ENCODE measurements around the gene BOLA3. TPM values are rescaled to one million over a fixed set of nuclear protein-coding genes. Genes with fewer than 3 reads are reported as not detected.

BOLA3 gene
- total and polyA plus RNA-seq, 2 of the 4 experiments (the other 2 are of a cell fraction): 13.3 to 39.5 TPM

DNA sequence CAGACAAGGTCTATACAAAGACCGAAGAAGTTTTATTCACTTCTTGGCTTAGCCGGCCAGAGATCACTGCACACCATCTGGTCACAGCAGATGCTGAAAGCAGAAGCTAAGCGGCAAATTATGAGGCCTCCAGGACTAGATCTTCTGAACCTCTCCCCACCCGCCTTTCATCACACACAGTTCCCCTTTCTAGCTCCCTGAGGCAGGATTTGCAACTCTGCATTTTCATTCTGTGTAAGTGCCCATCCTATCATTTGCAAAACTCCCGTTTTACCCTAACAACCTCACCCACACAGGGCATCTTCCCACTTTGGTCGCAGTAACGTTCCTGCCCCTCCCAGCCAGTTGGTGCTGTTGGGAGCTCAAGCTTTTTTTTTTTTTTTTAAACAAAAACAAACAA lies 34.0 kb upstream of the BOLA3 start:
- no peak for ATAC-seq (ENCODE audit: low read depth)
- Histone ChIP-seq H2AFZ (replicated peaks; ENCODE audit: low read length, poor library complexity) (peak overlapping the region; percentile 68), H4K8ac (ENCODE audit: low read depth in 2 of 2, low read length in 2 of 2) (no peak overlapping the region; a peak in 1 of 4 replicates), H3K9me3 (ENCODE audit: control insufficient read depth, insufficient read depth, low read length) (no peaks in the 10 kb centered on the region), H3K9ac (ENCODE audit: low read depth, low read length) (no peak overlapping the region), H2BK5ac (ENCODE audit: low read depth, low read length, poor library complexity, severe bottlenecking) (no peak overlapping the region), H3K36me3 (ENCODE audit: control insufficient read depth, insufficient read depth, low read length) (no peaks in the 10 kb centered on the region), H4K20me1 (ENCODE audit: insufficient read depth, low read length) (peaks cover 16% of the 10 kb centered on the region), H4K91ac (ENCODE audit: insufficient read depth, low read depth, low read length) (no peak overlapping the region), H2BK15ac (ENCODE audit: low read depth, low read length) (no peak overlapping the region), H3K23ac (ENCODE audit: low read depth, low read length) (peak overlapping the region; percentile 56; the same call in 1 of the 2 replicates), H2BK120ac (ENCODE audit: low read depth, low read length) (no peak overlapping the region), H3K27me3 (ENCODE audit: control insufficient read depth, insufficient read depth, low read length) (no peaks in the 10 kb centered on the region), H3K4ac (ENCODE audit: low read depth, low read length) (no peak overlapping the region), H3K4me1 (ENCODE audit: control insufficient read depth, insufficient read depth, low read length) (no peaks in the 10 kb centered on the region), H2BK20ac (ENCODE audit: low read depth, low read length) (no peak overlapping the region), H4K5ac (ENCODE audit: low read depth, low read length) (no peak overlapping the region), H3K18ac (ENCODE audit: low read depth, low read length) (no peak overlapping the region), H3K4me2 (ENCODE audit: low read depth, low read length) (no peak overlapping the region), H3K56ac (ENCODE audit: extremely low read depth, insufficient read depth, low read length) (no peak overlapping the region), H3K14ac (replicated peaks; ENCODE audit: low read depth, low read length) (no peak overlapping the region), H3K79me1 (ENCODE audit: low read depth in 1 of 2, low read length in 2 of 2) (peaks cover 0 to 5% of the 10 kb centered on the region in 2 experiments; a peak in 1 of 4 replicates), H3K4me3 (ENCODE audit: insufficient read depth, low read depth, low read length) (no peak overlapping the region), H3K9me1 (ENCODE audit: insufficient read depth, low read length) (no peaks in the 10 kb centered on the region), H2AK5ac (ENCODE audit: low read depth, low read length) (no peak overlapping the region), H3K27ac (ENCODE audit: insufficient read depth, low read length) (no peak overlapping the region), H2AK9ac (replicated peaks; ENCODE audit: low read depth, low read length, poor library complexity) (no peak overlapping the region)
- dilution Hi-C loops (cut with HindIII; ENCODE audit: low sequenced_read_pairs, unreplicated experiment) (no loop called here), in situ Hi-C loops (cut with MboI; ENCODE audit: low sequenced_read_pairs) (no loop called here), intact Hi-C loops (cut with micrococcal nuclease) (no loop called here)
- no peak for DNase-seq
- TF ChIP-seq NFE2L2 (IDR thresholded peaks at IDR 0.05; ENCODE audit: low read depth, low read length): no peak
- TF ChIP-seq RAD21 (IDR thresholded peaks at IDR 0.05; ENCODE audit: low read length): no peak
- no peak for TF ChIP-seq MAZ (IDR thresholded peaks at IDR 0.05; ENCODE audit: borderline replicate concordance, low read depth, low read length)
- TF ChIP-seq, protein P1, sequence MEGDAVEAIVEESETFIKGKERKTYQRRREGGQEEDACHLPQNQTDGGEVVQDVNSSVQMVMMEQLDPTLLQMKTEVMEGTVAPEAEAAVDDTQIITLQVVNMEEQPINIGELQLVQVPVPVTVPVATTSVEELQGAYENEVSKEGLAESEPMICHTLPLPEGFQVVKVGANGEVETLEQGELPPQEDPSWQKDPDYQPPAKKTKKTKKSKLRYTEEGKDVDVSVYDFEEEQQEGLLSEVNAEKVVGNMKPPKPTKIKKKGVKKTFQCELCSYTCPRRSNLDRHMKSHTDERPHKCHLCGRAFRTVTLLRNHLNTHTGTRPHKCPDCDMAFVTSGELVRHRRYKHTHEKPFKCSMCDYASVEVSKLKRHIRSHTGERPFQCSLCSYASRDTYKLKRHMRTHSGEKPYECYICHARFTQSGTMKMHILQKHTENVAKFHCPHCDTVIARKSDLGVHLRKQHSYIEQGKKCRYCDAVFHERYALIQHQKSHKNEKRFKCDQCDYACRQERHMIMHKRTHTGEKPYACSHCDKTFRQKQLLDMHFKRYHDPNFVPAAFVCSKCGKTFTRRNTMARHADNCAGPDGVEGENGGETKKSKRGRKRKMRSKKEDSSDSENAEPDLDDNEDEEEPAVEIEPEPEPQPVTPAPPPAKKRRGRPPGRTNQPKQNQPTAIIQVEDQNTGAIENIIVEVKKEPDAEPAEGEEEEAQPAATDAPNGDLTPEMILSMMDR (conservative IDR thresholded peaks at IDR 0.05; ENCODE audit: low read depth, low read length): no peak
- TF ChIP-seq CEBPB (IDR thresholded peaks at IDR 0.05; ENCODE audit: low read depth, low read length): no peak
- TF ChIP-seq MAFK (IDR thresholded peaks at IDR 0.05; ENCODE audit: low read depth, low read length): no peak
- TF ChIP-seq, protein P2, sequence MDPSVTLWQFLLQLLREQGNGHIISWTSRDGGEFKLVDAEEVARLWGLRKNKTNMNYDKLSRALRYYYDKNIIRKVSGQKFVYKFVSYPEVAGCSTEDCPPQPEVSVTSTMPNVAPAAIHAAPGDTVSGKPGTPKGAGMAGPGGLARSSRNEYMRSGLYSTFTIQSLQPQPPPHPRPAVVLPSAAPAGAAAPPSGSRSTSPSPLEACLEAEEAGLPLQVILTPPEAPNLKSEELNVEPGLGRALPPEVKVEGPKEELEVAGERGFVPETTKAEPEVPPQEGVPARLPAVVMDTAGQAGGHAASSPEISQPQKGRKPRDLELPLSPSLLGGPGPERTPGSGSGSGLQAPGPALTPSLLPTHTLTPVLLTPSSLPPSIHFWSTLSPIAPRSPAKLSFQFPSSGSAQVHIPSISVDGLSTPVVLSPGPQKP (IDR thresholded peaks at IDR 0.05; ENCODE audit: borderline replicate concordance, low read depth, low read length): no peak
- no peak for TF ChIP-seq BHLHE40 (IDR thresholded peaks at IDR 0.05; ENCODE audit: low read depth, low read length)
- TF ChIP-seq CHD1 (IDR thresholded peaks at IDR 0.05; ENCODE audit: low read depth, low read length): no peak
- no peak for TF ChIP-seq SMC3 (IDR thresholded peaks at IDR 0.05; ENCODE audit: low read depth, low read length)
- no peak for TF ChIP-seq MXI1 (IDR thresholded peaks at IDR 0.05; ENCODE audit: borderline replicate concordance, low read depth, low read length)
- no peak for TF ChIP-seq FOS (IDR thresholded peaks at IDR 0.05; ENCODE audit: low read depth, low read length)
- TF ChIP-seq RCOR1 (IDR thresholded peaks at IDR 0.05; ENCODE audit: insufficient replicate concordance, low read length): no peak
- TF ChIP-seq POLR2A (IDR thresholded peaks at IDR 0.05; ENCODE audit: low read depth, low read length): no peak
- TF ChIP-seq RFX5 (IDR thresholded peaks at IDR 0.05; ENCODE audit: low read depth, low read length): no peak
- TF ChIP-seq, protein P3, sequence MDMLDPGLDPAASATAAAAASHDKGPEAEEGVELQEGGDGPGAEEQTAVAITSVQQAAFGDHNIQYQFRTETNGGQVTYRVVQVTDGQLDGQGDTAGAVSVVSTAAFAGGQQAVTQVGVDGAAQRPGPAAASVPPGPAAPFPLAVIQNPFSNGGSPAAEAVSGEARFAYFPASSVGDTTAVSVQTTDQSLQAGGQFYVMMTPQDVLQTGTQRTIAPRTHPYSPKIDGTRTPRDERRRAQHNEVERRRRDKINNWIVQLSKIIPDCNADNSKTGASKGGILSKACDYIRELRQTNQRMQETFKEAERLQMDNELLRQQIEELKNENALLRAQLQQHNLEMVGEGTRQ (IDR thresholded peaks at IDR 0.05; ENCODE audit: low read depth, low read length): no peak
- POLR2A ChIA-PET (ENCODE audit: unreplicated experiment): interaction anchor here (0.5 to 0.7 kb wide), 2 partner anchors 18 to 287 kb away, joined by 4 to 8 read pairs; no protein-coding TSS in a partner anchor
- BruUV-seq (replicated peaks): no TSS peak
- 58% methylated on average over 2 of the region's 7 CpGs; no CpG with 5 or more reads in 1 of the 2 experiments for WGBS, 2 experiments (ENCODE audit: extremely low coverage in 2 of 2, insufficient read length in 1 of 2)
- CTCF ChIA-PET: no interaction called here
